WTC11 (cell line): ENCODE measurements around the gene FOXO1. TPM values are rescaled to one million over a fixed set of nuclear protein-coding genes. Genes with fewer than 3 reads are reported as not detected.
"Not testable (repeated sequence)": the region's sequence is repeated elsewhere in the genome, so short reads cannot be mapped to it uniquely, and the experiment has no call there.

Experiments
- ATAC-seq: fragments of 200-7000 bp; cut with Tn5 transposase; 2 replicates; pipeline ENCODE4 v1.10.0; 2021; ENCODE audit warnings: mild to moderate bottlenecking, moderate library complexity
- CTCF ChIA-PET: fragments of 300-600 bp; sonication (Branson Sonifier 250); formaldehyde crosslinking; loops from one replicate; lab custom pipeline; 2021; ENCODE audit warnings: antibody characterized with exemption; lab: Charles Lee
- POLR2A ChIA-PET: fragments of 350-600 bp; sonication (Branson Sonifier 250); formaldehyde crosslinking; loops from one replicate; lab custom pipeline; 2021; ENCODE audit warnings: antibody characterized with exemption; lab: Charles Lee
- DNase-seq: peaks from one replicate; pipeline ENCODE4 v3.0.0; 2021; ENCODE audit warnings: low spot score
- H3K27ac Mint-ChIP-seq: 2 replicates; pipeline ENCODE4 v1.8.0; 2021; ENCODE audit warnings: mixed read lengths
- H3K27me3 Mint-ChIP-seq: 2 replicates; pipeline ENCODE4 v1.8.0; 2021; ENCODE audit warnings: low read depth, mild to moderate bottlenecking, moderate library complexity, mixed read lengths
- H3K36me3 Mint-ChIP-seq: 2 replicates; pipeline ENCODE4 v1.8.0; 2021; ENCODE audit warnings: mixed read lengths
- H3K4me1 Mint-ChIP-seq: 2 replicates; pipeline ENCODE4 v1.8.0; 2022; ENCODE audit warnings: mixed read lengths
- H3K4me3 Mint-ChIP-seq: 2 replicates; pipeline ENCODE4 v1.8.0; 2021; ENCODE audit warnings: mild to moderate bottlenecking, moderate library complexity, mixed read lengths
- H3K9me3 Mint-ChIP-seq: 2 replicates; pipeline ENCODE4 v1.8.0; 2021; ENCODE audit warnings: mixed read lengths
- ELF4 ChIP-seq: sonication (generic); formaldehyde crosslinking; IDR thresholded peaks from 2 replicates; pipeline ENCODE4 v1.8.1; 2022; ENCODE audit warnings: low read depth, mild to moderate bottlenecking, moderate library complexity, missing genetic modification reagents
- ETV6 ChIP-seq: sonication (generic); formaldehyde crosslinking; IDR thresholded peaks from 2 replicates; pipeline ENCODE4 v1.8.1; 2022; ENCODE audit warnings: mild to moderate bottlenecking, missing genetic modification reagents
- NR1H2 ChIP-seq: sonication (generic); formaldehyde crosslinking; IDR thresholded peaks from 2 replicates; pipeline ENCODE4 v1.9.0; 2021; ENCODE audit warnings: mild to moderate bottlenecking, moderate library complexity, missing genetic modification reagents
- PRRX2 ChIP-seq: fragments of 250-450 bp; sonication (Bioruptor Pico); IDR thresholded peaks from 2 replicates; pipeline ENCODE4 v1.8.0; 2021; ENCODE audit warnings: mild to moderate bottlenecking
- ZNF219 ChIP-seq: sonication (generic); formaldehyde crosslinking; IDR thresholded peaks from 2 replicates; pipeline ENCODE4 v1.8.0; 2023; ENCODE audit warnings: missing genetic modification reagents, mild to moderate bottlenecking, borderline replicate concordance
- ZNF317 ChIP-seq: sonication (generic); formaldehyde crosslinking; IDR thresholded peaks from 2 replicates; pipeline ENCODE4 v1.8.1; 2023; ENCODE audit warnings: low read depth, mild to moderate bottlenecking, moderate library complexity, missing genetic modification reagents, borderline replicate concordance
- total RNA-seq: library from RNA; stranded (reverse); gene quantifications from 3 replicates; pipeline ENCODE4 v1.2.3, GENCODE V29; 2021
- TF ChIP-seq, protein P1 (sequence below): sonication (generic); formaldehyde crosslinking; IDR thresholded peaks from 2 replicates; pipeline ENCODE4 v1.8.1; 2023; ENCODE audit warnings: mild to moderate bottlenecking, moderate library complexity, missing genetic modification reagents
- TF ChIP-seq, protein P2 (sequence below): sonication (generic); formaldehyde crosslinking; IDR thresholded peaks from 2 replicates; pipeline ENCODE4 v1.8.0; 2023; ENCODE audit warnings: mild to moderate bottlenecking, missing genetic modification reagents
- TF ChIP-seq, protein P3 (sequence below): sonication (generic); formaldehyde crosslinking; IDR thresholded peaks from 2 replicates; pipeline ENCODE4 v1.8.1; 2022; ENCODE audit warnings: mild to moderate bottlenecking, moderate library complexity, missing genetic modification reagents
- TF ChIP-seq, protein P4 (sequence below): sonication (generic); formaldehyde crosslinking; IDR thresholded peaks from 2 replicates; pipeline ENCODE4 v1.8.0; 2023; ENCODE audit warnings: missing genetic modification reagents
- TF ChIP-seq, protein P5 (sequence below): sonication (generic); formaldehyde crosslinking; IDR thresholded peaks from 2 replicates; pipeline ENCODE4 v1.8.0; 2023; ENCODE audit warnings: missing genetic modification reagents, mild to moderate bottlenecking, borderline replicate concordance
- TF ChIP-seq, protein P6 (sequence below): sonication (generic); formaldehyde crosslinking; IDR thresholded peaks from 2 replicates; pipeline ENCODE4 v1.8.1; 2022; ENCODE audit warnings: low read depth, missing genetic modification reagents, borderline replicate concordance
- TF ChIP-seq, protein P7 (sequence below): sonication (generic); formaldehyde crosslinking; IDR thresholded peaks from 2 replicates; pipeline ENCODE4 v1.8.0; 2022; ENCODE audit warnings: mild to moderate bottlenecking, missing genetic modification reagents
- TF ChIP-seq, protein P8 (sequence below): fragments of 250-450 bp; sonication (Bioruptor Pico); IDR thresholded peaks from 2 replicates; pipeline ENCODE4 v1.9.0; 2021; ENCODE audit warnings: moderate library complexity, mild to moderate bottlenecking, inconsistent platforms, borderline replicate concordance
- TF ChIP-seq, protein P9 (sequence below): fragments of 200-600 bp; IDR thresholded peaks from 2 replicates; pipeline ENCODE4 v1.8.0; 2022; ENCODE audit warnings: antibody characterized with exemption

Gene FOXO1
- total RNA-seq, 1 experiment from 2014 or later = 37.9 TPM

DNA sequence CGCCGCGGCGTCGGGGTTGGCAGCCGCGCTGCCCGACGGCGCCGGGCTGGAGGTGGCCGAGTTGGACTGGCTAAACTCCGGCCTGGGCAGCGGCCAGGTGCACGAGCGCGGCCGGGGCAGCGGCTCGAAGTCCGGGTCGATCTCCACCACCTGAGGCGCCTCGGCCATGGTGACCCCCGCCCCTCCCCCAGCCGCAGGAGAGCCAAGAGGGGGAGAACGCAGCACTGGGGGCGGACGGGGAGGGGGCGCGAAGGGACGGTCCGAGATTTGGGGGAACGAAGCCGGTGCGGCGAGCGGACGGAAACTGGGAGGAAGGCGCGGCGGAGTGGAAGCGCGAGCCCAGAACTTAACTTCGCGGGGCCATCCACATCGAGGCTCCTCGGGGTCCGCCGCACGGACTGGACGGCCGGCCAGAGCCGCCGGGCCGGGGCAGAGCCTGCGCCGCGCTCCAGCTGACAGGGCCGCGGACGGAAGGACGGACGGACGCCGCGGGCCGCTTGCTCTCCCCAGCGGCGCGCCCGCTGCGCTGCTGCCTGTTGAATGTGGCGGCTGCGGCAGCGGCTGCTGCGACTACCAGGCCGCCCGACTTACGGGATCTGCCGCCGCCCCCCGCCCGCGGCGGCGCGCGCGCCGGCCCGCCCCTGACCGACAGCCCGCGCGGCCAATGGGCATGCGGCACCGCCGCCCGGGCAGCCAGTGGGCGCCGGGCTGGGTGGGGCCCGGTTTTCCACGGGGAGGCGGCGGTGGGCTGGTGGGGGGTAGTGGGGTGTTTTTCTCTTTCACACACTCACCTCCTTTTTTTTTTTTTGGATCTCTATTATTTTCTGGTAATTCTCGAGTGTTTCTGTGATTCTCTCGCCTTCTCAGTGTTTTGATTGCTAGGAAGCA is at the start of gene FOXO1 (continued):
- TF ChIP-seq, protein P1, sequence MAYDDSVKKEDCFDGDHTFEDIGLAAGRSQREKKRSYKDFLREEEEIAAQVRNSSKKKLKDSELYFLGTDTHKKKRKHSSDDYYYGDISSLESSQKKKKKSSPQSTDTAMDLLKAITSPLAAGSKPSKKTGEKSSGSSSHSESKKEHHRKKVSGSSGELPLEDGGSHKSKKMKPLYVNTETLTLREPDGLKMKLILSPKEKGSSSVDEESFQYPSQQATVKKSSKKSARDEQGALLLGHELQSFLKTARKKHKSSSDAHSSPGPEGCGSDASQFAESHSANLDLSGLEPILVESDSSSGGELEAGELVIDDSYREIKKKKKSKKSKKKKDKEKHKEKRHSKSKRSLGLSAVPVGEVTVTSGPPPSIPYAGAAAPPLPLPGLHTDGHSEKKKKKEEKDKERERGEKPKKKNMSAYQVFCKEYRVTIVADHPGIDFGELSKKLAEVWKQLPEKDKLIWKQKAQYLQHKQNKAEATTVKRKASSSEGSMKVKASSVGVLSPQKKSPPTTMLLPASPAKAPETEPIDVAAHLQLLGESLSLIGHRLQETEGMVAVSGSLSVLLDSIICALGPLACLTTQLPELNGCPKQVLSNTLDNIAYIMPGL (CRISPR knock-in tag) = peak; percentile 81
- peak; percentile 18; the same call in 1 of the 2 replicates for TF ChIP-seq ZNF219
- TF ChIP-seq, protein P2, sequence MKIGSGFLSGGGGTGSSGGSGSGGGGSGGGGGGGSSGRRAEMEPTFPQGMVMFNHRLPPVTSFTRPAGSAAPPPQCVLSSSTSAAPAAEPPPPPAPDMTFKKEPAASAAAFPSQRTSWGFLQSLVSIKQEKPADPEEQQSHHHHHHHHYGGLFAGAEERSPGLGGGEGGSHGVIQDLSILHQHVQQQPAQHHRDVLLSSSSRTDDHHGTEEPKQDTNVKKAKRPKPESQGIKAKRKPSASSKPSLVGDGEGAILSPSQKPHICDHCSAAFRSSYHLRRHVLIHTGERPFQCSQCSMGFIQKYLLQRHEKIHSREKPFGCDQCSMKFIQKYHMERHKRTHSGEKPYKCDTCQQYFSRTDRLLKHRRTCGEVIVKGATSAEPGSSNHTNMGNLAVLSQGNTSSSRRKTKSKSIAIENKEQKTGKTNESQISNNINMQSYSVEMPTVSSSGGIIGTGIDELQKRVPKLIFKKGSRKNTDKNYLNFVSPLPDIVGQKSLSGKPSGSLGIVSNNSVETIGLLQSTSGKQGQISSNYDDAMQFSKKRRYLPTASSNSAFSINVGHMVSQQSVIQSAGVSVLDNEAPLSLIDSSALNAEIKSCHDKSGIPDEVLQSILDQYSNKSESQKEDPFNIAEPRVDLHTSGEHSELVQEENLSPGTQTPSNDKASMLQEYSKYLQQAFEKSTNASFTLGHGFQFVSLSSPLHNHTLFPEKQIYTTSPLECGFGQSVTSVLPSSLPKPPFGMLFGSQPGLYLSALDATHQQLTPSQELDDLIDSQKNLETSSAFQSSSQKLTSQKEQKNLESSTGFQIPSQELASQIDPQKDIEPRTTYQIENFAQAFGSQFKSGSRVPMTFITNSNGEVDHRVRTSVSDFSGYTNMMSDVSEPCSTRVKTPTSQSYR = peak; percentile 67; the same call in 1 of the 2 replicates

DNA sequence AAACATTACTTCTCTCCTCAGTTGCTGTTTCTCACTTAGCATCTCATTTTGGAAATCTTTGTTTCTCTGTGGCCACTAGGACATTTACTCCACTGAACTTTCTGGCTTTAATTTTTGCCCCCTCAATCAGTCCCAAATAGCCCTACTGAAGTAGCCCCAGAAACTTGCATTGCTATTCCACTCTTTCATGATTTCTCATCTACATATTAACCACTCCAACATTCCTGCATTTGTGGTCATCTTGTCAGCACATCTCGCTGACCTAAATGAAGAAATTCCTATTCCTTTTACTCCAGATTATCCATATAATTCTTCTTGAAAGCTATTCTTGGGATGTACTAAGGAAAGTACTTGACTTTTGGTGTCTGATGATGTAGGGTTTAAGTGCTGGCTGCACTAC is 48.0 kb upstream of the FOXO1 start:
- H3K4me3 Mint-ChIP-seq, H3K27ac Mint-ChIP-seq, ATAC-seq, H3K27me3 Mint-ChIP-seq, CTCF ChIA-PET, H3K4me1 Mint-ChIP-seq, POLR2A ChIA-PET, DNase-seq: not testable (repeated sequence)
- H3K9me3 Mint-ChIP-seq = peaks cover 42% of the 10 kb centered on the region
- H3K36me3 Mint-ChIP-seq = peaks cover 46% of the 10 kb centered on the region

DNA sequence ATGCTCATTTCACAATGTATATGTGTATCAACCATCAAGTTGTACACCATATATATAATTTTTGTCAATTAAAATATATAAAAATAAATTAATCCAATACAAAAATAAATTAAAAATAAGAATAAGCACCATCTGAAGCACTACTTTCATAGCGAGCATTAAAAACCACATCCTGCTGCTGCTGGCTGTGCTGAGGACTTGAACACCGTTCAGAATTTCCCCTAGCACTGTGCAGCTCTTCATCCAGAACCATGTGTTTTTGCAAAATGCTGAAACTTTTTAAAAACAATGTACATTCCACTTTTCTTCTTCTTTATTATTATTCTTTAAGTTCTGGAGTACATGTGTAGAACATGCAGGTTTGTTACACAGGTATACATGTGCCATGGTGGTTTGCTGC is 40.0 kb upstream of the FOXO1 start:
- Mint-ChIP-seq H3K4me1 (no peaks in the 10 kb centered on the region), H3K9me3 (peaks cover 48% of the 10 kb centered on the region), H3K27me3 (peaks cover 14% of the 10 kb centered on the region), H3K36me3 (peaks cover 29% of the 10 kb centered on the region), H3K4me3 (no peak overlapping the region), H3K27ac (no peak overlapping the region)
- ChIA-PET POLR2A (no interaction called here), CTCF (no interaction called here)
- no peak for DNase-seq
- no peak for ATAC-seq
- TF ChIP-seq, protein P3, sequence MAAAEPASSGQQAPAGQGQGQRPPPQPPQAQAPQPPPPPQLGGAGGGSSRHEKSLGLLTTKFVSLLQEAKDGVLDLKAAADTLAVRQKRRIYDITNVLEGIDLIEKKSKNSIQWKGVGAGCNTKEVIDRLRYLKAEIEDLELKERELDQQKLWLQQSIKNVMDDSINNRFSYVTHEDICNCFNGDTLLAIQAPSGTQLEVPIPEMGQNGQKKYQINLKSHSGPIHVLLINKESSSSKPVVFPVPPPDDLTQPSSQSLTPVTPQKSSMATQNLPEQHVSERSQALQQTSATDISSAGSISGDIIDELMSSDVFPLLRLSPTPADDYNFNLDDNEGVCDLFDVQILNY (CRISPR knock-in tag) = no peak
- TF ChIP-seq, protein P4, sequence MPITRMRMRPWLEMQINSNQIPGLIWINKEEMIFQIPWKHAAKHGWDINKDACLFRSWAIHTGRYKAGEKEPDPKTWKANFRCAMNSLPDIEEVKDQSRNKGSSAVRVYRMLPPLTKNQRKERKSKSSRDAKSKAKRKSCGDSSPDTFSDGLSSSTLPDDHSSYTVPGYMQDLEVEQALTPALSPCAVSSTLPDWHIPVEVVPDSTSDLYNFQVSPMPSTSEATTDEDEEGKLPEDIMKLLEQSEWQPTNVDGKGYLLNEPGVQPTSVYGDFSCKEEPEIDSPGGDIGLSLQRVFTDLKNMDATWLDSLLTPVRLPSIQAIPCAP = no peak
- TF ChIP-seq, protein P5, sequence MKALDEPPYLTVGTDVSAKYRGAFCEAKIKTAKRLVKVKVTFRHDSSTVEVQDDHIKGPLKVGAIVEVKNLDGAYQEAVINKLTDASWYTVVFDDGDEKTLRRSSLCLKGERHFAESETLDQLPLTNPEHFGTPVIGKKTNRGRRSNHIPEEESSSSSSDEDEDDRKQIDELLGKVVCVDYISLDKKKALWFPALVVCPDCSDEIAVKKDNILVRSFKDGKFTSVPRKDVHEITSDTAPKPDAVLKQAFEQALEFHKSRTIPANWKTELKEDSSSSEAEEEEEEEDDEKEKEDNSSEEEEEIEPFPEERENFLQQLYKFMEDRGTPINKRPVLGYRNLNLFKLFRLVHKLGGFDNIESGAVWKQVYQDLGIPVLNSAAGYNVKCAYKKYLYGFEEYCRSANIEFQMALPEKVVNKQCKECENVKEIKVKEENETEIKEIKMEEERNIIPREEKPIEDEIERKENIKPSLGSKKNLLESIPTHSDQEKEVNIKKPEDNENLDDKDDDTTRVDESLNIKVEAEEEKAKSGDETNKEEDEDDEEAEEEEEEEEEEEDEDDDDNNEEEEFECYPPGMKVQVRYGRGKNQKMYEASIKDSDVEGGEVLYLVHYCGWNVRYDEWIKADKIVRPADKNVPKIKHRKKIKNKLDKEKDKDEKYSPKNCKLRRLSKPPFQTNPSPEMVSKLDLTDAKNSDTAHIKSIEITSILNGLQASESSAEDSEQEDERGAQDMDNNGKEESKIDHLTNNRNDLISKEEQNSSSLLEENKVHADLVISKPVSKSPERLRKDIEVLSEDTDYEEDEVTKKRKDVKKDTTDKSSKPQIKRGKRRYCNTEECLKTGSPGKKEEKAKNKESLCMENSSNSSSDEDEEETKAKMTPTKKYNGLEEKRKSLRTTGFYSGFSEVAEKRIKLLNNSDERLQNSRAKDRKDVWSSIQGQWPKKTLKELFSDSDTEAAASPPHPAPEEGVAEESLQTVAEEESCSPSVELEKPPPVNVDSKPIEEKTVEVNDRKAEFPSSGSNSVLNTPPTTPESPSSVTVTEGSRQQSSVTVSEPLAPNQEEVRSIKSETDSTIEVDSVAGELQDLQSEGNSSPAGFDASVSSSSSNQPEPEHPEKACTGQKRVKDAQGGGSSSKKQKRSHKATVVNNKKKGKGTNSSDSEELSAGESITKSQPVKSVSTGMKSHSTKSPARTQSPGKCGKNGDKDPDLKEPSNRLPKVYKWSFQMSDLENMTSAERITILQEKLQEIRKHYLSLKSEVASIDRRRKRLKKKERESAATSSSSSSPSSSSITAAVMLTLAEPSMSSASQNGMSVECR (CRISPR knock-in tag) = no peak
- TF ChIP-seq ETV6 (no peak), NR1H2 (no peak), ELF4 (CRISPR knock-in tag) (no peak), PRRX2 (CRISPR knock-in tag) (no peak), ZNF317 (CRISPR knock-in tag) (no peak)
- TF ChIP-seq, protein P6, sequence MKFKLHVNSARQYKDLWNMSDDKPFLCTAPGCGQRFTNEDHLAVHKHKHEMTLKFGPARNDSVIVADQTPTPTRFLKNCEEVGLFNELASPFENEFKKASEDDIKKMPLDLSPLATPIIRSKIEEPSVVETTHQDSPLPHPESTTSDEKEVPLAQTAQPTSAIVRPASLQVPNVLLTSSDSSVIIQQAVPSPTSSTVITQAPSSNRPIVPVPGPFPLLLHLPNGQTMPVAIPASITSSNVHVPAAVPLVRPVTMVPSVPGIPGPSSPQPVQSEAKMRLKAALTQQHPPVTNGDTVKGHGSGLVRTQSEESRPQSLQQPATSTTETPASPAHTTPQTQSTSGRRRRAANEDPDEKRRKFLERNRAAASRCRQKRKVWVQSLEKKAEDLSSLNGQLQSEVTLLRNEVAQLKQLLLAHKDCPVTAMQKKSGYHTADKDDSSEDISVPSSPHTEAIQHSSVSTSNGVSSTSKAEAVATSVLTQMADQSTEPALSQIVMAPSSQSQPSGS (CRISPR knock-in tag) = no peak
- TF ChIP-seq, protein P7, sequence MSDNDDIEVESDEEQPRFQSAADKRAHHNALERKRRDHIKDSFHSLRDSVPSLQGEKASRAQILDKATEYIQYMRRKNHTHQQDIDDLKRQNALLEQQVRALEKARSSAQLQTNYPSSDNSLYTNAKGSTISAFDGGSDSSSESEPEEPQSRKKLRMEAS = no peak
- TF ChIP-seq, protein P8, sequence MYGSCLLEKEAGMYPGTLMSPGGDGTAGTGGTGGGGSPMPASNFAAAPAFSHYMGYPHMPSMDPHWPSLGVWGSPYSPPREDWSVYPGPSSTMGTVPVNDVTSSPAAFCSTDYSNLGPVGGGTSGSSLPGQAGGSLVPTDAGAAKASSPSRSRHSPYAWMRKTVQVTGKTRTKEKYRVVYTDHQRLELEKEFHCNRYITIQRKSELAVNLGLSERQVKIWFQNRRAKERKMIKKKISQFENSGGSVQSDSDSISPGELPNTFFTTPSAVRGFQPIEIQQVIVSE (CRISPR knock-in tag) = no peak
- TF ChIP-seq, protein P9, sequence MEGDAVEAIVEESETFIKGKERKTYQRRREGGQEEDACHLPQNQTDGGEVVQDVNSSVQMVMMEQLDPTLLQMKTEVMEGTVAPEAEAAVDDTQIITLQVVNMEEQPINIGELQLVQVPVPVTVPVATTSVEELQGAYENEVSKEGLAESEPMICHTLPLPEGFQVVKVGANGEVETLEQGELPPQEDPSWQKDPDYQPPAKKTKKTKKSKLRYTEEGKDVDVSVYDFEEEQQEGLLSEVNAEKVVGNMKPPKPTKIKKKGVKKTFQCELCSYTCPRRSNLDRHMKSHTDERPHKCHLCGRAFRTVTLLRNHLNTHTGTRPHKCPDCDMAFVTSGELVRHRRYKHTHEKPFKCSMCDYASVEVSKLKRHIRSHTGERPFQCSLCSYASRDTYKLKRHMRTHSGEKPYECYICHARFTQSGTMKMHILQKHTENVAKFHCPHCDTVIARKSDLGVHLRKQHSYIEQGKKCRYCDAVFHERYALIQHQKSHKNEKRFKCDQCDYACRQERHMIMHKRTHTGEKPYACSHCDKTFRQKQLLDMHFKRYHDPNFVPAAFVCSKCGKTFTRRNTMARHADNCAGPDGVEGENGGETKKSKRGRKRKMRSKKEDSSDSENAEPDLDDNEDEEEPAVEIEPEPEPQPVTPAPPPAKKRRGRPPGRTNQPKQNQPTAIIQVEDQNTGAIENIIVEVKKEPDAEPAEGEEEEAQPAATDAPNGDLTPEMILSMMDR = no peak
